ENCODE measurements around the gene TRIM47. TPM values are rescaled to one million over a fixed set of nuclear protein-coding genes. Genes with fewer than 3 reads are reported as not detected.
A peak's percentile ranks its signal among the peaks of the same experiment; 100 is the strongest.

Gene TRIM47
- total RNA-seq, 2 experiments from 2014 or later: 8.1 to 9.6 TPM

DNA sequence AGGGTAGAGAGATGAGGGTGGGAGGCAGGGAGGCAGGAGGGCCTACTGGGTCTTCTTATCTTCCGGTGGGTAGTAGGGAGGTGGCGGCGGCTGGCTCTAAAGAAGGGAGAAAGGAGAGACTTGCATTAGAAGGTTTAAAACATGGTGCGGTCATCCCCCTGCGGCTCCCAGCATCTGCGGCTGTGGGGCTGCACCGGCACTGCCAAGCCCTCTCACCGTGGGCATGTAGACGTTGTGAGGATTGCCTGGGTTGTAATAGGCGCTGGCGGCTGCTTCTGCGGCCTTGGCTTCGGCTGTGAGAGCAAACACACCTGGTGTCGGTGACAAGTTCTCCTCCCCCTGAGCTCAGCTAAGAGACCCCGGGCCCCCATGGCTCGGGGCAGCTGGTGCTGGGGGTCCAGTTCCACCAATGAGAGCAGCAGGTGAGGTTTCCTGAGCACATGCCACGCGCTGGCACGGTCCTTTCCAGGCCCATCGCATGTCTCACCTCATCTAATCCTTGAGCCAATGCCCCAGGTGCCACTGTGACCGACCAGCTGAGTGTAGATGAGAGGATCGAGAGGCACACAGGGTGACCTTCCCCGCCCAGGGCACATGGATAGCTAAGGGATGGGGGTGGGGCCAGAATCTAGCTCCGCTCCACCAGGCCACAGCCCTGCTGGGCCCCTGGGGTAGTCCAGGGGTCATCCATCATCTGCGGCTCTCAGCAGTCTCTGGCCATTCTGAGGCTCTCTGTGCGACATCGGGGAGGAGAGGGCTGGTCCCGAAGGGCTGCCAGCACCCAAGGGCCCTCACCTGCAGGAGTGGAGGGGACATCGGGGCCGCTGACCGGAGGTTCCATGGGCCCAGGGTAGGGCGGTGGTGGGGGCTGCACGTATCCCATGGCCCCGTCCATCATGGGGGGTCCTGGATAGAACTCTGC is 31.4 kb downstream of the TRIM47 start:
- intact Hi-C loops (cut with micrococcal nuclease): no loop called here
- DNase-seq: no peak
- no peaks in the 10 kb centered on the region for H3K27me3 Mint-ChIP-seq (ENCODE audit: low read depth)
- CTCF ChIA-PET: interaction anchor here (0.5 to 4.9 kb wide), 13 partner anchors 8 to 159 kb away, joined by 3 to 32 read pairs (median 7); partner anchors contain the start of genes GALK1 and WBP2
- peaks cover 11% of the 10 kb centered on the region for H3K36me3 Mint-ChIP-seq (ENCODE audit: low read depth)
- H3K27ac Mint-ChIP-seq: no peak overlapping the region
- H3K9me3 Mint-ChIP-seq: no peaks in the 10 kb centered on the region
- H3K4me3 Mint-ChIP-seq: no peak overlapping the region
- H3K4me1 Mint-ChIP-seq (ENCODE audit: low read depth): peaks cover 21% of the 10 kb centered on the region

DNA sequence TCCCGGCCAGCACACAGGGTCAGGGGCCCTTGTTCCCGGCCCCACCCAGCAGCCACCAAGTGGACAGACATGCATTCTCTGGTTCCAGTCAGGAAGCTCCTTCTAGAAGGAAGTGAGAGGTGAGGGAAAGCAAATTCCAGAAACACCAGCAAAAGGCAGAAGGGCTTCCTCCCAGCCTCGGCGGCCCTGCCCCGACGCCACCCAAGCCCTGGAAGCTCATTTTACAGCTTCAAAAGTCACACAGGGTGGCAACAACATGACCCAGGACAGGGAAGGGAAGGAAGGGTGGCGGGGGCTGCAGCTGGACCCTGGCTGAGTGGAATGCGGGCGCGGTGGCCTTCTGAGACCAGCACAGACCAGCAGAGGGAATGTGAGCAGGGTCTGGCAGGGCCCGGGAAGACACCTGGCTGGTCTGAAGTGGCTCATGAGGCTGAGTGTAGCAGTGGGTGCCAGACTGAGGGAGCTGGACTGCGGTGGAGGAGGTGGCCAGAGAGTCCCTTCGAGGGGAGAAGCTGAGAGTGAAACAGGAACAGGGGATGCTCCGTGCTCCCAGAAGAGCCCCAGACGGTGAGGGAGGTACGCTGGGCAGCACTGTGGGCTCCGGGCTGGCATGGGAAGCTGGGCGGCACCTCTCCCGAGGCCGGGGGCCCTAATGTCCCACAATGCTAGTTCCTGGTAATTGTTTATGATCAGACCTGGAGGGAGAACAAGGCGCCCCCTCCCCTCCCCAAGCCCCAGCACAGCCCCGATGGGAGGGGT is 32.3 kb downstream of the TRIM47 start:
- Mint-ChIP-seq H3K9me3 (no peaks in the 10 kb centered on the region), H3K4me3 (no peak overlapping the region), H3K27me3 (ENCODE audit: low read depth) (no peaks in the 10 kb centered on the region), H3K36me3 (ENCODE audit: low read depth) (peaks cover 11% of the 10 kb centered on the region), H3K4me1 (ENCODE audit: low read depth) (peaks cover 22% of the 10 kb centered on the region), H3K27ac (peak overlapping the region; percentile 69)
- intact Hi-C loops (cut with micrococcal nuclease): no loop called here
- CTCF ChIA-PET: interaction anchor here (1.4 to 4.9 kb wide), 9 partner anchors 9 to 93 kb away, joined by 3 to 32 read pairs (median 8); partner anchors contain the start of genes GALK1 and WBP2
- no peak for DNase-seq

DNA sequence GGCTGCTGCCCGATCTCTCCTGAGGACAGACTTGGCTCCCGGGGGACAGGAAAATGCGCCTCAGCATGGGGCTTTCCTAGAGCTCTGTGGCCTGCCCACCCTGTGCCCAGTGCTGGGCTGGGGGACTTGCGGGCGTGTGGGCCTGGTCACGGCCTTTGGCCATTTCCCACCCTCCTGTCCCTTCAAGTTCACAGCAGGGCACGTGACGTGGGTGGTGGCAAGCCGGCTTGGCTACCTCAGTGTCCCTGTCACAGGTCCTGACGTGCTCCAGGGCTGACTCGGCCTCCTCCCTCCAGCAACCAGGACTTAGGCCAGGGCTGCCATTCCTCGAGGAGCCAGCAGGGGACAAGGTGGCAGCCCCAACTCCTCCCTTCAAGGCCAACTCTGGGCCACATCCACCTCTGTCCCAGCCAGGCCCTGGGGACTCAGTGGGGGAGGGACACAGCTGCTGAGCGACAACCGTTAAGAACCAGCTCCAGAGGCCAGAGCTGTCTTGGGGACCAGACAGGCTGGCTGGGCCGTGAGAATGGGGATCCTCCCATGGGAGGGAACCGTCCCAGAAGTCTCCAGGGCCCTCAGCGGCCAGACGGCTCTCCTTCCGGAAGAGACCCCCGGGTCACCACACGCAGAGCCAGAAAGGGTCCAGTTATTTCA is 33.2 kb downstream of the TRIM47 start:
- H3K4me1 Mint-ChIP-seq (ENCODE audit: low read depth): peaks cover 22% of the 10 kb centered on the region
- peak overlapping the region; percentile 95 for H3K4me3 Mint-ChIP-seq
- H3K36me3 Mint-ChIP-seq (ENCODE audit: low read depth): peaks cover 13% of the 10 kb centered on the region
- intact Hi-C loops (cut with micrococcal nuclease): no loop called here
- CTCF ChIA-PET: interaction anchor here (0.6 to 4.9 kb wide), 8 partner anchors 9 to 58 kb away, joined by 3 to 32 read pairs (median 6); partner anchors contain the start of genes TRIM65 and WBP2
- H3K27me3 Mint-ChIP-seq (ENCODE audit: low read depth): no peaks in the 10 kb centered on the region
- DNase-seq: peak; percentile 76
- peak overlapping the region; percentile 72 for H3K27ac Mint-ChIP-seq
- H3K9me3 Mint-ChIP-seq: no peaks in the 10 kb centered on the region

DNA sequence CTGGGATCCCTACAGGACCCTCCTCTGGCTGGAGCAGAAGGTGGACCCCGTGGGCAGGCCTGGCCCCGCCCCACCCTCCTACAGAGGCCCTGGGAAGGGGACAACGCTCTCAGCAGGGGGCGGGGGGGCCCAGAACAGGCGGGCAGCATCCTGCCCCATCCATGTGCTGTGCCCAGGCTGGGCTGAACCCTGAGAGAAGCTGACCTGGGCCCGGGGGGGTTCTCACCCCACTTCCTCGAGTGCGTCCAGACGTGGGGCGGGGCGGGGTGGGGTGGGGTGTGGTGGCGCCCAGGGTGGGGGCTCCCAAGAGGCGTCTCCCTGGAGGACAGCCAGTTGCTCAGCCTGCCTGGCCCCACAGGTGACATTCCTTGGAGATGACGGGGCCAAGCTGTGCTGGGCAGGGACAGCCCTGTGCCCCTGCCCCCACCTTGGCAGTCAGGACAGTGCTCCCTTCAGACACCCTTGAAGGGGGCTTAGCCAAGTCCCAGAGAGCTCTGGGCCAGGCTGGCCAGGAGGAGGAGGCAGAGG is 33.8 kb downstream of the TRIM47 start:
- Mint-ChIP-seq H3K4me3 (peak overlapping the region; percentile 95), H3K36me3 (ENCODE audit: low read depth) (peaks cover 10% of the 10 kb centered on the region), H3K27ac (peak overlapping the region; percentile 98), H3K9me3 (no peaks in the 10 kb centered on the region), H3K27me3 (ENCODE audit: low read depth) (no peaks in the 10 kb centered on the region), H3K4me1 (ENCODE audit: low read depth) (peaks cover 22% of the 10 kb centered on the region)
- intact Hi-C loops (cut with micrococcal nuclease): loop anchor here (1.0 kb wide), 2 partner anchors 60 to 65 kb away; partner anchors contain the start of gene UNK
- CTCF ChIA-PET: interaction anchor here (0.6 to 4.9 kb wide), 8 partner anchors 8 to 72 kb away, joined by 3 to 32 read pairs (median 4); partner anchors contain the start of genes TRIM65 and WBP2
- no peak for DNase-seq

DNA sequence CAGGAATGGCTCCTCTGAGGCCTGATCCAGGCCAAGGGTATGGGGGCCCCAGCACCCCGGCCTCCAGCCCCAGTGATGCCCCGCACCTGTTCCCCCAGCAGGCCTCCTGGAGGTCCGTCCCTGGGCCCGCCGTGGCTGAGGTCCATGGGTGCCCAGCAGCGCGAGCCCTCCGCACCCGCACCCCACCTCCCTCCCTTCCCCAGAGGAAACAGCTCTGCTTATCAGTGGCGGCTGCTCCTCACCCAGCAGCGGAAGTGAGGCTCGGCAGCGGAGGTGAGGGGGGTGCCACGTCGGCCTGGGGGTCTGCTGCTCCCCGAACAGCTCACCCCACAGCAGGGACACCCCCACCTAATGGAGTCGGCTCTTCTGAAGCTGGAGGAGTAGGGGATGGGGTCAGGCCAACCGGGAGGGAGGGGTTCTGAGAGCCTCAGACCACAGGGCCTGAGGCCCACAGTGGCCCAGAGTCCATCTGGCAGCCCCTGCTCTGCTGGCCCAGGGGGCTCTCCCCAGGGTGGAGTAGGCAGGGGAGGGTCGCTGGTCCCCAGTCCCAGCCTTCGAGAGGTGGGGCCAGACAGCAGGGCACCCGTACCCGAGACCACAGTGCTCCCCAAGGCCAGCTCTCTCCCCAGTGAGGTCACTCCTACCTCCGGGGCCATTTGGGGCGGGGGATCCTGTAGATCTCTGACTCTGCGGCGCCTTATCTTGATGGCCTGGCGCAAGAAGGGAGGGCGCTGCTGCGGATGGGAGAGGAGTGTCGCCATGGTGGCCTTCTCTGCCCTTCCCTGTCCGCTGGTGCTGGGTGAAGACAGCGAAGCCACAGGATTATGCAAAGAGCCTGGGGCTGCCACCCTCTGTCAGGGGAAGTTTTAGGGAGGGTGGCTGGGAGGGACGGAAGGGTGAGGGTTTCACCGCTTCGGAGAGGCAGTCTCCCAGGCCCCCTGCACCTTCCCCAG is 34.5 kb downstream of the TRIM47 start, which contains the start of gene UNC13D:
Gene UNC13D (minus strand): TSS at position 828 of the 953 bp plus-strand sequence. CDS start 67 bp downstream, at position 761.
- CTCF ChIA-PET: interaction anchor here (0.5 to 4.9 kb wide), 4 partner anchors 11 to 72 kb away, joined by 3 to 32 read pairs (median 13); partner anchors contain the start of gene WBP2
- Mint-ChIP-seq H3K27me3 (ENCODE audit: low read depth) (no peaks in the 10 kb centered on the region), H3K4me3 (peak within 1 kb of the TSS; percentile 95), H3K9me3 (no peaks in the 10 kb centered on the region), H3K27ac (peak within 1 kb of the TSS; percentile 98), H3K4me1 (ENCODE audit: low read depth) (peaks cover 22% of the 10 kb centered on the region), H3K36me3 (ENCODE audit: low read depth) (peaks cover 13% of the 10 kb centered on the region)
- peak; percentile 75 for DNase-seq
- intact Hi-C loops (cut with micrococcal nuclease): loop anchor here (1.0 kb wide), 4 partner anchors 11 to 65 kb away; partner anchors contain the start of genes UNK and WBP2

DNA sequence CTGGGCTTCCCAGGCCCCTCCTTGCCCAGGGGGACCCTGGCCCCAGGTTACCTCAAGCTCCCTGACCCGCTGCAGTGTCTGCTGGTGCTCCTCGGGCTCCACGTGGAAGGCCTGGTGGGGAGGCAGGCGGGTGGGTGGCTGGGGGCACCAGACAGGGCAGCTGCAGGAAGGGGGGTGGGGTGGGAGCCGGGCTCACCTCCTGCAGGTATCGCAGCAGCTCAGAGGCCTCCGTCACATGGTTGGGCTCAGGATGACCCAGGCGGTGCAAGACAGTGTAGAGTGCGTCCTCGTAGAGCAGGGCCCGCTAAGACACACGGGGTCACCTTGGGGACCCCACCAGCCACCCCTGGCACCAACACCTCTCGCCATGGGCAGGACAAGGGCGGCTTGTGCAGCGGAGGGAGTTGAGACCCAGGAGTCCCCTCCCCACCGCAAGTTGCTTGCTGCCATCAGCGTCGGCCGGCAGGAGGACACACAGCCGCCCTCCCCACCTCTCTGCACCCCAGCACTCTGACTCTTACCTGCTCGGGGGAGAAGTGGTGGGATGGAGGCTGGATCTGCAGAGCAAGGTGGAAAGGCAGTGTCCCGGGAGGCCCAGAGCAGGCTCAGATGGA is 35.3 kb downstream of the TRIM47 start:
- intact Hi-C loops (cut with micrococcal nuclease): loop anchor here (1.0 kb wide), 2 partner anchors 12 to 33 kb away; partner anchors contain the start of gene WBP2
- DNase-seq: peak; percentile 38
- H3K36me3 Mint-ChIP-seq (ENCODE audit: low read depth): peaks cover 19% of the 10 kb centered on the region

DNA sequence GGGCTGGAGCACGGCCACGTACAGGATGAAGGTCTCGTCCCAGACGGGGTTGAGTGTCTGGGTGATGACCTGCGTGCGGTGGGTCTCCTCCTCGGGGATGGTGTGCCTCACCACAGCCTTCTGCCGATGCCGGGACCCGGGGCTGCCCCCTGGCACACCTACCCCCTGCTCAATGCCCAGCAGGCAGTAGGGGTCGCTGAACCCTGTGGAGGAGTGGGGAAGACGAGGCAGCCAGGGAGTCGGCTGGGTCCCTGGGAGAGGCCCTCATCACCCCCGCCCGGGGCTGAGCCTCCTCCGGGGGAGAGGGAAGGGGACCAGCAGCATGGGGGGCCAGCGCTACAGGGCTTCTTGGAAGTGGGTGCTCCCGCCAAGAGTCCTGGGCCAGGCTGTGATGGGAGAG is 36.0 kb downstream of the TRIM47 start:
- H3K4me1 Mint-ChIP-seq (ENCODE audit: low read depth): peaks cover 21% of the 10 kb centered on the region
- DNase-seq: no peak
- intact Hi-C loops (cut with micrococcal nuclease): no loop called here
- H3K9me3 Mint-ChIP-seq: no peaks in the 10 kb centered on the region
- peak overlapping the region; percentile 95 for H3K4me3 Mint-ChIP-seq
- H3K36me3 Mint-ChIP-seq (ENCODE audit: low read depth): peaks cover 15% of the 10 kb centered on the region
- no peaks in the 10 kb centered on the region for H3K27me3 Mint-ChIP-seq (ENCODE audit: low read depth)
- CTCF ChIA-PET: no interaction called here
- H3K27ac Mint-ChIP-seq: no peak overlapping the region

More for the DNA sequence above, 35.3 kb downstream of the TRIM47 start:
- no peaks in the 10 kb centered on the region for H3K27me3 Mint-ChIP-seq (ENCODE audit: low read depth)
- H3K9me3 Mint-ChIP-seq: no peaks in the 10 kb centered on the region
- peaks cover 19% of the 10 kb centered on the region for H3K4me1 Mint-ChIP-seq (ENCODE audit: low read depth)
- CTCF ChIA-PET: interaction anchor here (4.9 kb wide), 1 partner anchor 12 kb away, joined by 32 read pairs; the partner anchor contains the start of gene WBP2
- H3K4me3 Mint-ChIP-seq: peak overlapping the region; percentile 95
- peak overlapping the region; percentile 98 for H3K27ac Mint-ChIP-seq

DNA sequence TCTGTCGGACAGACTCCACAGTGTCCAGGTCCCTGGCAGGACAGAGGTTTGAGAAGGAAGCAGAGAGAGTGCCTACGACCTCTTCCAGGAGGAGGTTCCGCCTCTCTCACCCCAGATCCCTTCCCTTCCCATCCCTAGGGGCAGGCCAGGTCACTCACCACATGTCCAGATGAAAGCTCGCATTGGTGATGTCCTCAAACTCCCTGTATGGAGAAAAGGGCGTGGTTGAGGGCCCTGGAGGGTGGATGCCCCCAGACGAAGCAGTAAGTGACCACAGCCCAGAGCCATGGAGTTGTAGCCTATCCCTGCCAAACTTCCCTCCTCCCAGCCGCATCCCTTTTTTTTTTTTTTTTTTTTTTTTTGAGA is 37.6 kb downstream of the TRIM47 start:
- Mint-ChIP-seq H3K9me3 (no peaks in the 10 kb centered on the region), H3K36me3 (ENCODE audit: low read depth) (peaks cover 15% of the 10 kb centered on the region), H3K27ac (no peak overlapping the region), H3K27me3 (ENCODE audit: low read depth) (no peaks in the 10 kb centered on the region), H3K4me1 (ENCODE audit: low read depth) (peaks cover 20% of the 10 kb centered on the region), H3K4me3 (no peak overlapping the region)
- no peak for DNase-seq
- CTCF ChIA-PET: interaction anchor here (0.5 to 2.1 kb wide), 7 partner anchors 8 to 535 kb away, joined by 3 to 7 read pairs (median 4); no protein-coding TSS in a partner anchor
- intact Hi-C loops (cut with micrococcal nuclease): no loop called here

DNA sequence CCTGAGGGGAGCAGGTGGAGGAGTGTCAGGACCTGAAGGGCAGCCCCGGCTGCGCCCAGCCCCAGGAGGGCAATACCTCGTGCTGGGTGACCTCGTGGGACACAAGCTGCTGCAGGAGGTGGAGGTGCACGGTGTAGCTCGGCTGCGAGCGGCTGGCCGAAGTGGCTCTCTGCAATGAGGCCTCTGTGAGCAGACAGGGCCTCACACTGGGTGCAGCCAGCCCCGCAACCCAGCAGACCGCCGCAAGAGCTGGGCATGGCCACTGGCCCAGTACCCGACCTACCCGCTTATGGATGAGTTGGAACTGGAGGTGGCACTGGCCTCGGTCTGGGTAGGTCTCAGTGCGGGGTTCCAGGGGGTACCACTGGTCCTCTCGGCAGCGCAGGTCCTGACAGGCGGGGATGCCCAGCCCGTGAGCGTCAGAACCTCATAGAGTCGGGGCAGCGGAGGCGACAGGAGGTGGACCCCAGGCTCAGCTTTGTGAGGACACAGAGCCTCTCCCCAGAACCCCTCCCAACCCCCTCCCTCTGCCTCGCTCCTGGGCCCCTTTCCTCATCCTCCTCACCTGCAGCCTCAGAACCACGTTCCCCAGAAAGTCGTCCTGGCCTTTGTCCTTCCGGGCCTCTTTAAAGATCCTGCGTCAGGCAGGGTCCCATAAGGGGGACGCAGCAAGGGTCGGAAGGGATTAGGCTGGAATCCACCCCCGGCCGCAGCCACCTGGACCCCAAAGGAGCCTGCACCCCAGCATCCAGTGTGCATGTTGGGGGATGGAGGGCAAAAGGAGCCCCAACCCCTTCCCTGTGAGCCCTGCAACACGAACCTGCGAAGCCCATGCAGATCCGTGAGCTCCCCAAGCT is 38.2 kb downstream of the TRIM47 start:
- Mint-ChIP-seq H3K27ac (no peak overlapping the region), H3K9me3 (no peaks in the 10 kb centered on the region), H3K4me3 (no peak overlapping the region), H3K4me1 (ENCODE audit: low read depth) (peaks cover 17% of the 10 kb centered on the region), H3K27me3 (ENCODE audit: low read depth) (no peaks in the 10 kb centered on the region), H3K36me3 (ENCODE audit: low read depth) (peaks cover 14% of the 10 kb centered on the region)
- CTCF ChIA-PET: interaction anchor here (0.5 to 2.1 kb wide), 8 partner anchors 9 to 878 kb away, joined by 3 to 7 read pairs (median 4); no protein-coding TSS in a partner anchor
- intact Hi-C loops (cut with micrococcal nuclease): no loop called here
- no peak for DNase-seq

Data from activated naive CD4-positive, alpha-beta T cell treated with anti-CD3 and anti-CD28 coated beads for 36 hours (primary cell).